ENCODE measurements around the gene ZNF436. TPM values are rescaled to one million over a fixed set of nuclear protein-coding genes. Genes with fewer than 3 reads are reported as not detected.

Gene ZNF436
- total RNA-seq, 1 experiment from 2014 or later, result 16.0 TPM

DNA sequence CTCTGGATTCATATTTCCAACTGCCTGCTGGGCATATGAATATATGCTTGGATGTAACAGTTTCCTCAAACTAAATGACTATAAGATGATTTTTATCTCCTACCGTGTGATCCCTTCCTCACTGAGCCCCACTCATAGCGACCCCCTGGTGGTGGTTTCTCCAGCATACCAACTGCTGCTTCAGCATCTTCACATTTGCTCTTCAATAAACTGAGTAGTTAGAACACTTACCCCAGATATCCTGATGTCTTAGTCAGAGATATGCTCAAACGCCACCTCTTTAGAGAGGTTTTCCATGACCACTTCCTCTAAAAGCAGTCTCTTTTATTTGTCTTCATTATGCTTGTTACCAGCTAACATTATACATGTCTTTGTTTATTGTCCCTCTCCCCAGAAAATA, 15.4 kb downstream of the ZNF436 start:
- intact Hi-C loops (cut with micrococcal nuclease; ENCODE audit: unreplicated experiment), result no loop called here
- no peaks in the 10 kb centered on the region for H3K36me3 ChIP-seq (ENCODE audit: control insufficient read depth, insufficient read depth, low read length)
- no peak overlapping the region for H3K4me3 ChIP-seq (ENCODE audit: low read depth in 2 of 2, low read length in 2 of 2)
- TF ChIP-seq TCF7L2 (IDR thresholded peaks at IDR 0.05; ENCODE audit: low read depth, low read length) (no peak), SIN3A (IDR thresholded peaks at IDR 0.05; ENCODE audit: borderline replicate concordance, insufficient read depth, low read depth, low read length) (no peak), POLR2AphosphoS5 (IDR thresholded peaks at IDR 0.05; ENCODE audit: low read depth, low read length) (no peak)
- TF ChIP-seq, protein P1, sequence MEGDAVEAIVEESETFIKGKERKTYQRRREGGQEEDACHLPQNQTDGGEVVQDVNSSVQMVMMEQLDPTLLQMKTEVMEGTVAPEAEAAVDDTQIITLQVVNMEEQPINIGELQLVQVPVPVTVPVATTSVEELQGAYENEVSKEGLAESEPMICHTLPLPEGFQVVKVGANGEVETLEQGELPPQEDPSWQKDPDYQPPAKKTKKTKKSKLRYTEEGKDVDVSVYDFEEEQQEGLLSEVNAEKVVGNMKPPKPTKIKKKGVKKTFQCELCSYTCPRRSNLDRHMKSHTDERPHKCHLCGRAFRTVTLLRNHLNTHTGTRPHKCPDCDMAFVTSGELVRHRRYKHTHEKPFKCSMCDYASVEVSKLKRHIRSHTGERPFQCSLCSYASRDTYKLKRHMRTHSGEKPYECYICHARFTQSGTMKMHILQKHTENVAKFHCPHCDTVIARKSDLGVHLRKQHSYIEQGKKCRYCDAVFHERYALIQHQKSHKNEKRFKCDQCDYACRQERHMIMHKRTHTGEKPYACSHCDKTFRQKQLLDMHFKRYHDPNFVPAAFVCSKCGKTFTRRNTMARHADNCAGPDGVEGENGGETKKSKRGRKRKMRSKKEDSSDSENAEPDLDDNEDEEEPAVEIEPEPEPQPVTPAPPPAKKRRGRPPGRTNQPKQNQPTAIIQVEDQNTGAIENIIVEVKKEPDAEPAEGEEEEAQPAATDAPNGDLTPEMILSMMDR (IDR thresholded peaks at IDR 0.05), result no peak
- TF ChIP-seq, protein P2, sequence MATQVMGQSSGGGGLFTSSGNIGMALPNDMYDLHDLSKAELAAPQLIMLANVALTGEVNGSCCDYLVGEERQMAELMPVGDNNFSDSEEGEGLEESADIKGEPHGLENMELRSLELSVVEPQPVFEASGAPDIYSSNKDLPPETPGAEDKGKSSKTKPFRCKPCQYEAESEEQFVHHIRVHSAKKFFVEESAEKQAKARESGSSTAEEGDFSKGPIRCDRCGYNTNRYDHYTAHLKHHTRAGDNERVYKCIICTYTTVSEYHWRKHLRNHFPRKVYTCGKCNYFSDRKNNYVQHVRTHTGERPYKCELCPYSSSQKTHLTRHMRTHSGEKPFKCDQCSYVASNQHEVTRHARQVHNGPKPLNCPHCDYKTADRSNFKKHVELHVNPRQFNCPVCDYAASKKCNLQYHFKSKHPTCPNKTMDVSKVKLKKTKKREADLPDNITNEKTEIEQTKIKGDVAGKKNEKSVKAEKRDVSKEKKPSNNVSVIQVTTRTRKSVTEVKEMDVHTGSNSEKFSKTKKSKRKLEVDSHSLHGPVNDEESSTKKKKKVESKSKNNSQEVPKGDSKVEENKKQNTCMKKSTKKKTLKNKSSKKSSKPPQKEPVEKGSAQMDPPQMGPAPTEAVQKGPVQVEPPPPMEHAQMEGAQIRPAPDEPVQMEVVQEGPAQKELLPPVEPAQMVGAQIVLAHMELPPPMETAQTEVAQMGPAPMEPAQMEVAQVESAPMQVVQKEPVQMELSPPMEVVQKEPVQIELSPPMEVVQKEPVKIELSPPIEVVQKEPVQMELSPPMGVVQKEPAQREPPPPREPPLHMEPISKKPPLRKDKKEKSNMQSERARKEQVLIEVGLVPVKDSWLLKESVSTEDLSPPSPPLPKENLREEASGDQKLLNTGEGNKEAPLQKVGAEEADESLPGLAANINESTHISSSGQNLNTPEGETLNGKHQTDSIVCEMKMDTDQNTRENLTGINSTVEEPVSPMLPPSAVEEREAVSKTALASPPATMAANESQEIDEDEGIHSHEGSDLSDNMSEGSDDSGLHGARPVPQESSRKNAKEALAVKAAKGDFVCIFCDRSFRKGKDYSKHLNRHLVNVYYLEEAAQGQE (IDR thresholded peaks at IDR 0.05; ENCODE audit: insufficient read depth in 1 of 2, low read depth in 2 of 2, low read length in 1 of 2), result no peak
- no peaks in the 10 kb centered on the region for H3K4me1 ChIP-seq (ENCODE audit: control insufficient read depth, insufficient read depth, low read length)
- no peak overlapping the region for H3K27ac ChIP-seq (ENCODE audit: low read length)
- CTCF ChIA-PET, result no interaction called here
- ATAC-seq (no peak), DNase-seq (ENCODE audit: low read depth, low spot score) (no peak)
- POLR2A ChIA-PET, result interaction anchor here (0.7 kb wide), 1 partner anchor 14 kb away, joined by 4 read pairs; no protein-coding TSS in a partner anchor
- no peaks in the 10 kb centered on the region for H3K27me3 ChIP-seq (ENCODE audit: control insufficient read depth, insufficient read depth, low read length)
- no TSS peak for BruUV-seq (replicated peaks)
- in situ Hi-C loops (cut with HindIII; ENCODE audit: low pct_unique_long_range_greater_than_20kb, low sequenced_read_pairs), result no loop called here
- H3K9me3 ChIP-seq (ENCODE audit: control insufficient read depth, insufficient read depth, low read depth, low read length), result peaks cover 6% of the 10 kb centered on the region

DNA sequence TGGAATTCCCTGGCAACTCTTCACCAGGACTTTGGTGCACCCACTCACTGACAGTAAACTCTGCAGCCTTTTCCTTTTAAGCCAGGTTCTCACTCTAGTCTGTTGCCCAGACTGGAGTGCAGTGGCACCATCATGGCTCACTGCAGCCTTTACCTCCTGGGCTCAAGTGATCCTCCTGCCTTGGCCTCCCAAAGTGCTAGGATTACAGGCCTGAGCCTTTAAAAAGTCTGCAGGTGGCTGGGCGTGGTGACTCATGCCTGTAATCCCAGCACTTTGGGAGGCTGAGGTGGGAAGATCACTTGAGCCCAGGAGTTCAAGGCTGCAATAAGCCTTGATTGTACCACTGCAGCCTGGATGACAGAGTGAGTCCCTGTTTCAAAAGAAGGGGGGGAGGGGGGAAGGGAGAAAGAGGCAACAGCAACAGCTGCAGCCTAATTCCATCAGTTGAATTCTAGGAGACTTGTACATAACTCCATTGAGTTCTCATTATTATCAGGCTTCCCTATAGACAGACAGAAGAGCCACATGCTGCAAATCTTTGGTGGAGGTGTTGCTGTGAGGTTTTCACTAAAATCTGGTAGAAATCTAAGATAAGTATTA, 17.4 kb downstream of the ZNF436 start:
- no peak for DNase-seq (ENCODE audit: low read depth, low spot score)
- Histone ChIP-seq H3K36me3 (ENCODE audit: control insufficient read depth, insufficient read depth, low read length) (no peaks in the 10 kb centered on the region), H3K9me3 (ENCODE audit: control insufficient read depth, insufficient read depth, low read depth, low read length) (no peaks in the 10 kb centered on the region), H3K27ac (ENCODE audit: low read length) (no peak overlapping the region), H3K4me3 (ENCODE audit: low read depth in 2 of 2, low read length in 2 of 2) (no peak overlapping the region), H3K4me1 (ENCODE audit: control insufficient read depth, insufficient read depth, low read length) (no peaks in the 10 kb centered on the region), H3K27me3 (ENCODE audit: control insufficient read depth, insufficient read depth, low read length) (no peaks in the 10 kb centered on the region)
- ATAC-seq, result 0 out of 2 replicates have a peak, but pooled peaks have one; percentile 23
- no peak for TF ChIP-seq POLR2AphosphoS5 (IDR thresholded peaks at IDR 0.05; ENCODE audit: low read depth, low read length)
- no peak for TF ChIP-seq TCF7L2 (IDR thresholded peaks at IDR 0.05; ENCODE audit: low read depth, low read length)
- TF ChIP-seq SIN3A (IDR thresholded peaks at IDR 0.05; ENCODE audit: borderline replicate concordance, insufficient read depth, low read depth, low read length), result no peak
- TF ChIP-seq, protein P1 (IDR thresholded peaks at IDR 0.05), result no peak
- TF ChIP-seq, protein P2 (IDR thresholded peaks at IDR 0.05; ENCODE audit: insufficient read depth in 1 of 2, low read depth in 2 of 2, low read length in 1 of 2), result no peak
- in situ Hi-C loops (cut with HindIII; ENCODE audit: low pct_unique_long_range_greater_than_20kb, low sequenced_read_pairs), result no loop called here
- intact Hi-C loops (cut with micrococcal nuclease; ENCODE audit: unreplicated experiment), result no loop called here
- BruUV-seq (replicated peaks), result no TSS peak
- CTCF ChIA-PET, result no interaction called here
- POLR2A ChIA-PET, result no interaction called here
